CD4-positive, alpha-beta memory T cell (primary cell): ENCODE results near the gene TTC34. TPM values are rescaled to one million over a fixed set of nuclear protein-coding genes. Genes with fewer than 3 reads are reported as not detected.

ENCODE experiments used
- CTCF ChIA-PET: fragments of 350-600 bp; sonication (Branson Sonifier 250); formaldehyde crosslinking; loops from one replicate; lab custom pipeline; 2021; ENCODE audit warnings: inconsistent platforms; ENCODE audit not compliant: partially characterized antibody; lab: Charles Lee
- POLR2A ChIA-PET: fragments of 350-600 bp; sonication (Branson Sonifier 250); formaldehyde crosslinking; loops from one replicate; lab custom pipeline; 2021; ENCODE audit not compliant: partially characterized antibody; lab: Charles Lee
- DNase-seq, 5 donors: peaks; one replicate each; pipeline versions ENCODE4 v3.0.0 to v3.0.0-alpha.2; 2020 to 2022; ENCODE audit warnings: mixed read lengths in 1 of 5
- H3K27ac ChIP-seq: one replicate; pipeline ENCODE4 v1.7.0; 2013; ENCODE audit warnings: low read depth, low read length
- H3K27me3 ChIP-seq: 2 replicates; pipeline ENCODE4 v1.7.0; 2013; ENCODE audit warnings: mild to moderate bottlenecking, low read length, moderate library complexity; ENCODE audit not compliant: insufficient read depth
- H3K36me3 ChIP-seq: 2 replicates; pipeline ENCODE4 v1.7.0; 2013; ENCODE audit warnings: mild to moderate bottlenecking, low read length, moderate library complexity; ENCODE audit not compliant: insufficient read depth
- H3K4me1 ChIP-seq: 2 replicates; pipeline ENCODE4 v1.7.0; 2013; ENCODE audit warnings: mild to moderate bottlenecking, low read length, moderate library complexity; ENCODE audit not compliant: insufficient read depth
- H3K4me3 ChIP-seq, 2 donors: one replicate each; pipeline ENCODE4 v1.7.0; 2013; ENCODE audit warnings: low read length in 2 of 2, mild to moderate bottlenecking in 1 of 2
- H3K9me3 ChIP-seq, 2 donors: one replicate each; pipeline ENCODE4 v1.7.0; 2013; ENCODE audit warnings: low read length in 2 of 2, control low read depth in 1 of 2; ENCODE audit not compliant: control insufficient read depth in 1 of 2
- H3K27ac Mint-ChIP-seq, 7 donors: one replicate each; pipeline ENCODE4 v1.8.0; 2020 to 2021; ENCODE audit warnings: mixed read lengths in 7 of 7, mild to moderate bottlenecking in 6 of 7, inconsistent platforms in 3 of 7, moderate library complexity in 3 of 7
- H3K27me3 Mint-ChIP-seq, 2 donors: one replicate each; pipeline ENCODE4 v1.8.0; 2020 to 2021; ENCODE audit warnings: mixed read lengths in 2 of 2
- H3K36me3 Mint-ChIP-seq, 2 donors: one replicate each; pipeline ENCODE4 v1.8.0; 2020 to 2021; ENCODE audit warnings: mixed read lengths in 2 of 2, inconsistent platforms in 1 of 2, mild to moderate bottlenecking in 1 of 2
- H3K4me1 Mint-ChIP-seq, 4 donors: one replicate each; pipeline ENCODE4 v1.8.0; 2020 to 2021; ENCODE audit warnings: mixed read lengths in 4 of 4, mild to moderate bottlenecking in 1 of 4
- H3K4me3 Mint-ChIP-seq, 8 donors: one replicate each; pipeline ENCODE4 v1.8.0; 2020 to 2021; ENCODE audit warnings: mixed read lengths in 8 of 8, mild to moderate bottlenecking in 7 of 8, moderate library complexity in 6 of 8, inconsistent platforms in 3 of 8
- H3K9me3 Mint-ChIP-seq, 8 donors: one replicate each; pipeline ENCODE4 v1.8.0; 2020 to 2021; ENCODE audit warnings: mixed read lengths in 8 of 8, mild to moderate bottlenecking in 5 of 8, inconsistent platforms in 3 of 8, moderate library complexity in 1 of 8
- intact Hi-C: fragments of 100-400 bp; cut with micrococcal nuclease; formaldehyde crosslinking; loops from one replicate; pipeline ENCODE4 v1.15.1; 2023
- polyA plus RNA-seq, 2 donors: library from polyadenylated mRNA; unstranded; fragments of 300-500 nt; fragmentation: Illumina TruSeq; gene quantifications; one replicate each; pipeline ENCODE4 v1.2.3, GENCODE V29; 2021
- total RNA-seq, 2 experiments: library from RNA; stranded (reverse); gene quantifications; one replicate each; pipeline ENCODE4 v1.2.3, GENCODE V29; 2021

TTC34 gene
- total and polyA plus RNA-seq, 4 experiments from 2014 or later = 0.06 to 4.9 (median 4.8) TPM; not detected in 1

GRCh38 chr1:2809656-2810055 is 8.2 kb upstream of the TTC34 start:
- H3K36me3 ChIP-seq = no peaks in the 10 kb centered on the region
- Mint-ChIP-seq H3K4me1 (no peaks in the 10 kb centered on the region), H3K9me3 (peaks cover 0 to 3% (median 0%) of the 10 kb centered on the region in 8 donors), H3K4me3 (no peak overlapping the region), H3K36me3 (no peaks in the 10 kb centered on the region), H3K27me3 (peaks cover 1 to 2% of the 10 kb centered on the region in 2 donors), H3K27ac (no peak overlapping the region)
- H3K4me3 ChIP-seq = no peak overlapping the region
- H3K27ac ChIP-seq = no peak overlapping the region
- no peaks in the 10 kb centered on the region for H3K4me1 ChIP-seq
- intact Hi-C loops = no loop called here
- H3K27me3 ChIP-seq = no peaks in the 10 kb centered on the region
- CTCF ChIA-PET = no interaction called here
- H3K9me3 ChIP-seq = no peaks in the 10 kb centered on the region
- DNase-seq = no peak
- POLR2A ChIA-PET = no interaction called here

- Histone ChIP-seq H3K27me3 (no peaks in the 10 kb centered on the region), H3K9me3 (no peaks in the 10 kb centered on the region), H3K36me3 (no peaks in the 10 kb centered on the region), H3K27ac (no peak overlapping the region), H3K4me1 (no peaks in the 10 kb centered on the region), H3K4me3 (no peak overlapping the region)
- Mint-ChIP-seq H3K9me3 (peaks cover 0 to 2% (median 0%) of the 10 kb centered on the region in 8 donors), H3K4me3 (no peak overlapping the region), H3K4me1 (no peaks in the 10 kb centered on the region), H3K27ac (no peak overlapping the region), H3K27me3 (peaks cover 1 to 2% of the 10 kb centered on the region in 2 donors), H3K36me3 (no peaks in the 10 kb centered on the region)
- intact Hi-C loops = no loop called here
- DNase-seq = no peak
- POLR2A ChIA-PET = no interaction called here
- CTCF ChIA-PET = no interaction called here
Observed at GRCh38 chr1:2808831-2809605, 7.5 kb upstream of the TTC34 start.

GRCh38 chr1:2808386-2808705 is 6.9 kb upstream of the TTC34 start:
- Mint-ChIP-seq H3K4me3 (no peak overlapping the region), H3K36me3 (no peaks in the 10 kb centered on the region), H3K27me3 (peaks cover 1 to 2% of the 10 kb centered on the region in 2 donors), H3K9me3 (peaks cover 0 to 2% (median 0%) of the 10 kb centered on the region in 8 donors), H3K4me1 (no peaks in the 10 kb centered on the region), H3K27ac (no peak overlapping the region)
- no peaks in the 10 kb centered on the region for H3K9me3 ChIP-seq
- no peaks in the 10 kb centered on the region for H3K4me1 ChIP-seq
- intact Hi-C loops = no loop called here
- ChIA-PET POLR2A (no interaction called here), CTCF (no interaction called here)
- H3K4me3 ChIP-seq = no peak overlapping the region
- no peak for DNase-seq
- no peak overlapping the region for H3K27ac ChIP-seq
- H3K36me3 ChIP-seq = no peaks in the 10 kb centered on the region
- H3K27me3 ChIP-seq = no peaks in the 10 kb centered on the region

- DNase-seq = no peak
- peaks cover 0 to 2% (median 0%) of the 10 kb centered on the region in 8 donors for H3K9me3 Mint-ChIP-seq
- Histone ChIP-seq H3K27ac (no peak overlapping the region), H3K27me3 (no peaks in the 10 kb centered on the region), H3K36me3 (no peaks in the 10 kb centered on the region), H3K9me3 (no peaks in the 10 kb centered on the region), H3K4me3 (no peak overlapping the region), H3K4me1 (no peaks in the 10 kb centered on the region)
- no peak overlapping the region for H3K4me3 Mint-ChIP-seq
- POLR2A ChIA-PET = no interaction called here
- intact Hi-C loops = no loop called here
- H3K27me3 Mint-ChIP-seq = peaks cover 1 to 2% of the 10 kb centered on the region in 2 donors
- H3K36me3 Mint-ChIP-seq = no peaks in the 10 kb centered on the region
- no peak overlapping the region for H3K27ac Mint-ChIP-seq
- H3K4me1 Mint-ChIP-seq = no peaks in the 10 kb centered on the region
- CTCF ChIA-PET = no interaction called here
Observed at GRCh38 chr1:2807678-2808385, 6.3 kb upstream of the TTC34 start.

GRCh38 chr1:2807036-2807435 is 5.5 kb upstream of the TTC34 start:
- H3K36me3 Mint-ChIP-seq = no peaks in the 10 kb centered on the region

GRCh38 chr1:2806591-2806990 is 5.1 kb upstream of the TTC34 start:
- Mint-ChIP-seq H3K4me3 (no peak overlapping the region), H3K27ac (no peak overlapping the region), H3K9me3 (no peaks in the 10 kb centered on the region), H3K36me3 (no peaks in the 10 kb centered on the region), H3K27me3 (peaks cover 0 to 1% of the 10 kb centered on the region in 2 donors), H3K4me1 (no peaks in the 10 kb centered on the region)
- H3K9me3 ChIP-seq = no peaks in the 10 kb centered on the region
- no peak overlapping the region for H3K4me3 ChIP-seq
- H3K27me3 ChIP-seq = no peaks in the 10 kb centered on the region
- intact Hi-C loops = no loop called here
- CTCF ChIA-PET = no interaction called here
- no peaks in the 10 kb centered on the region for H3K4me1 ChIP-seq
- no peak for DNase-seq
- no peak overlapping the region for H3K27ac ChIP-seq
- POLR2A ChIA-PET = no interaction called here
- H3K36me3 ChIP-seq = no peaks in the 10 kb centered on the region

More at GRCh38 chr1:2807036-2807435, 5.5 kb upstream of the TTC34 start:
- Histone ChIP-seq H3K9me3 (no peaks in the 10 kb centered on the region), H3K36me3 (no peaks in the 10 kb centered on the region), H3K27me3 (no peaks in the 10 kb centered on the region), H3K27ac (no peak overlapping the region), H3K4me3 (no peak overlapping the region), H3K4me1 (no peaks in the 10 kb centered on the region)
- Mint-ChIP-seq H3K9me3 (no peaks in the 10 kb centered on the region), H3K4me3 (no peak overlapping the region), H3K27me3 (peaks cover 0 to 1% of the 10 kb centered on the region in 2 donors), H3K4me1 (no peaks in the 10 kb centered on the region), H3K27ac (no peak overlapping the region)
- POLR2A ChIA-PET = no interaction called here
- intact Hi-C loops = no loop called here
- DNase-seq = no peak
- CTCF ChIA-PET = no interaction called here

GRCh38 chr1:2805801-2806430 is 4.4 kb upstream of the TTC34 start:
- Histone ChIP-seq H3K4me3 (no peak overlapping the region), H3K36me3 (no peaks in the 10 kb centered on the region), H3K9me3 (no peaks in the 10 kb centered on the region), H3K27ac (no peak overlapping the region), H3K4me1 (no peaks in the 10 kb centered on the region), H3K27me3 (no peaks in the 10 kb centered on the region)
- POLR2A ChIA-PET = no interaction called here
- Mint-ChIP-seq H3K9me3 (no peaks in the 10 kb centered on the region), H3K4me3 (no peak overlapping the region), H3K36me3 (no peaks in the 10 kb centered on the region), H3K27me3 (peaks cover 0 to 1% of the 10 kb centered on the region in 2 donors), H3K4me1 (no peaks in the 10 kb centered on the region), H3K27ac (no peak overlapping the region)
- intact Hi-C loops = no loop called here
- CTCF ChIA-PET = no interaction called here
- no peak for DNase-seq
